Activated CD4-positive, alpha-beta T cell treated with anti-CD3 and anti-CD28 coated beads for 36 hours (primary cell): ENCODE measurements around the gene VWDE. TPM values are rescaled to one million over a fixed set of nuclear protein-coding genes. Genes with fewer than 3 reads are reported as not detected.
"Not testable (repeated sequence)": the region's sequence is repeated elsewhere in the genome, so short reads cannot be mapped to it uniquely, and the experiment has no call there.

Source experiments
- ATAC-seq: fragments of 200-7000 bp; cut with Tn5 transposase; one replicate; pipeline ENCODE4 v1.10.0; 2021; ENCODE audit warnings: mild to moderate bottlenecking, moderate library complexity
- CTCF ChIA-PET: fragments of 350-600 bp; sonication (Branson Sonifier 250); formaldehyde crosslinking; loops from one replicate; lab custom pipeline; 2021; ENCODE audit warnings: antibody characterized with exemption; lab: Charles Lee
- POLR2A ChIA-PET: fragments of 350-600 bp; sonication (Branson Sonifier 250); formaldehyde crosslinking; loops from one replicate; lab custom pipeline; 2021; ENCODE audit warnings: antibody characterized with exemption, inconsistent platforms; lab: Charles Lee
- DNase-seq: peaks from one replicate; pipeline ENCODE4 v3.0.0-alpha.2; 2020
- H3K27ac Mint-ChIP-seq: one replicate; pipeline ENCODE4 v1.8.0; 2021; ENCODE audit warnings: mixed read lengths
- H3K27me3 Mint-ChIP-seq: one replicate; pipeline ENCODE4 v1.8.0; 2021; ENCODE audit warnings: mixed read lengths
- H3K36me3 Mint-ChIP-seq: one replicate; pipeline ENCODE4 v1.8.0; 2021; ENCODE audit warnings: low read depth, mixed read lengths
- H3K4me1 Mint-ChIP-seq: one replicate; pipeline ENCODE4 v1.8.0; 2021; ENCODE audit warnings: mixed read lengths
- H3K4me3 Mint-ChIP-seq: one replicate; pipeline ENCODE4 v1.8.0; 2021; ENCODE audit warnings: mild to moderate bottlenecking, moderate library complexity, mixed read lengths
- H3K9me3 Mint-ChIP-seq: one replicate; pipeline ENCODE4 v1.8.0; 2021; ENCODE audit warnings: low read depth, mixed read lengths
- intact Hi-C, 2 experiments: fragments of 100-400 bp; cut with DNase I in 1 of 2; cut with micrococcal nuclease in 1 of 2; formaldehyde crosslinking; loops; one replicate each; pipeline versions ENCODE4 v1.14.2 to v1.15.1; 2022 to 2024; cut with DNase I, micrococcal nuclease
- total RNA-seq, 2 experiments: library from RNA; stranded (reverse); gene quantifications; one replicate each; pipeline ENCODE4 v1.2.3, GENCODE V29; 2021

Gene VWDE
- total RNA-seq, 2 experiments from 2014 or later, result 2.2 to 2.3 TPM

GRCh38 chr7:12423997-12424745 is 20.5 kb upstream of the VWDE start:
- Mint-ChIP-seq H3K27ac (no peak overlapping the region), H3K27me3 (peaks cover 17% of the 10 kb centered on the region), H3K36me3 (no peaks in the 10 kb centered on the region), H3K9me3 (no peaks in the 10 kb centered on the region), H3K4me3 (no peak overlapping the region), H3K4me1 (no peaks in the 10 kb centered on the region)
- intact Hi-C loops, result no loop called here
- ATAC-seq (no peak), DNase-seq (no peak)
- ChIA-PET POLR2A (no interaction called here), CTCF (no interaction called here)

GRCh38 chr7:12423355-12423996 is 19.8 kb upstream of the VWDE start:
- CTCF ChIA-PET, result no interaction called here
- ATAC-seq, result no peak
- Mint-ChIP-seq H3K4me1 (no peaks in the 10 kb centered on the region), H3K36me3 (no peaks in the 10 kb centered on the region), H3K27me3 (peaks cover 10% of the 10 kb centered on the region), H3K4me3 (no peak overlapping the region), H3K27ac (no peak overlapping the region), H3K9me3 (no peaks in the 10 kb centered on the region)
- DNase-seq, result no peak
- intact Hi-C loops, result no loop called here
- POLR2A ChIA-PET, result no interaction called here

GRCh38 chr7:12422554-12423320 is 19.1 kb upstream of the VWDE start:
- intact Hi-C loops, result no loop called here
- H3K9me3 Mint-ChIP-seq, result no peaks in the 10 kb centered on the region
- ChIA-PET CTCF (interaction anchor here (1.3 kb wide), 1 partner anchor 67 kb away, joined by 4 read pairs; no protein-coding TSS in a partner anchor), POLR2A (no interaction called here)
- H3K27me3 Mint-ChIP-seq, result peaks cover 5% of the 10 kb centered on the region
- no peak overlapping the region for H3K27ac Mint-ChIP-seq
- H3K4me3 Mint-ChIP-seq, result no peak overlapping the region
- no peaks in the 10 kb centered on the region for H3K4me1 Mint-ChIP-seq
- ATAC-seq, result no peak
- no peak for DNase-seq
- H3K36me3 Mint-ChIP-seq, result no peaks in the 10 kb centered on the region

DNA sequence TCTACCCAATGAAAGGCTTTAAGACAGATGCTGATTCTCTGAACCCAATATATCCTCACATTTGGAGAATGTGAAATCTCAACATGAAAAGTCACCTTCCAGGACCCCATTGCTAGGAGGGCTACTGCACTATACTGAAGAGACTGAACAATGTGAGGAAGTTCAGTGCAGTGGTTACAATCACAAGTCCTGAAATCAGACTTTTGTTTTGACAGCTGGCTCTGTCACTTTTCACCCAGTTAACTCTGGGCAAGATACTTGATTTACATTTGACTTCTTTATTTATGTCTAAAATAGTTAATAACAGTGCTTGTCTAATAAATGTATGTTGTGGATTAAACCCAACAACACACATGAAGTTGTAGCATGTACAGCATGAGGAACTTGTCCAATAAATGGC is 14.8 kb upstream of the VWDE start:
- CTCF ChIA-PET, result no interaction called here
- no peak for ATAC-seq
- POLR2A ChIA-PET, result no interaction called here
- DNase-seq, result no peak
- H3K36me3 Mint-ChIP-seq, result no peaks in the 10 kb centered on the region
- intact Hi-C loops, result no loop called here
- H3K27me3 Mint-ChIP-seq, result no peaks in the 10 kb centered on the region
- no peak overlapping the region for H3K4me3 Mint-ChIP-seq
- no peak overlapping the region for H3K27ac Mint-ChIP-seq
- H3K4me1 Mint-ChIP-seq, result no peaks in the 10 kb centered on the region
- no peaks in the 10 kb centered on the region for H3K9me3 Mint-ChIP-seq

DNA sequence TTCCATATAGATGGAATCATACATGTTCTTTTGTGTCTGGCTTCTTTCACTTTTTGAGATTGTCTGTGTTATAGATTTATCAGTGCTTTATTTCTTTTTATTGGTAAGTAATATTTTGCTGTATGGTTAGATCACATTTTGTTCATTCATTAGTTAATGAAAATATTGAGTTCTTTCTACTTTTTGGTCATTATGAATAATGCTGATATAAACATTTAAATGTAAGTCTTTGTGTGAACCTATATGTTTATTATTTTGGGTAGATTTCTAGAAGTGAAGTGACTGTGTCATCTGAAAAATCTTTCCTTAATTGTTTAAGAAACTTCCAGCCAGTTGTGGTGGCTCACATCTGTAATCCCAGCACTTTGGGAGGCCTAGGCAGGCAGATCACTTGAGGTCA is 11.4 kb upstream of the VWDE start:
- no peaks in the 10 kb centered on the region for H3K4me1 Mint-ChIP-seq
- ATAC-seq (no peak), DNase-seq (no peak)
- no peaks in the 10 kb centered on the region for H3K9me3 Mint-ChIP-seq
- CTCF ChIA-PET, result interaction anchor here (0.7 kb wide), 1 partner anchor 36 kb away, joined by 3 read pairs; no protein-coding TSS in a partner anchor
- no peaks in the 10 kb centered on the region for H3K27me3 Mint-ChIP-seq
- intact Hi-C loops, result no loop called here
- H3K36me3 Mint-ChIP-seq, result no peaks in the 10 kb centered on the region
- H3K27ac Mint-ChIP-seq, result no peak overlapping the region
- POLR2A ChIA-PET, result no interaction called here
- H3K4me3 Mint-ChIP-seq, result no peak overlapping the region

DNA sequence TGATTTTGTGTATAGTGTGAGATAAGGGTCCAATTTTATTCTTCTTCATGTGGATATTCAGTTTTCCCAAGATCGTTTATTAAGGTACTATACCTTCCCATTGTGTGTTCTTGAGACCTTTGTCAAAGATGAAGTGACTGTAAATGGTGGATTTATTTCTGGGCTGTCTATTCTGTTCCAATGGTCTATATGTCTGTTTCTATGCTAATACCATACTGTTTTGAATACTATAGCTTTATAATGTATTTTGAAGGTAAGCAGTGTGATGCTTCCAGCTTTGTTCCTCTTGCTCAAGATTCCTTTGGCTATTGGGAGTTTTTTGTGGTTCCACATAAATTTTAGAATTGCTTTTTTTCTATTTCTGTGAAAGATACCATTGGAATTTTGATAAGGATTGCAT is 8.7 kb upstream of the VWDE start:
- Mint-ChIP-seq H3K27ac (no peak overlapping the region), H3K27me3 (no peaks in the 10 kb centered on the region), H3K36me3 (no peaks in the 10 kb centered on the region), H3K9me3 (peaks cover 1% of the 10 kb centered on the region), H3K4me1 (no peaks in the 10 kb centered on the region), H3K4me3 (no peak overlapping the region)
- DNase-seq (no peak), ATAC-seq (no peak)
- CTCF ChIA-PET, result no interaction called here
- POLR2A ChIA-PET, result no interaction called here
- intact Hi-C loops, result no loop called here

DNA sequence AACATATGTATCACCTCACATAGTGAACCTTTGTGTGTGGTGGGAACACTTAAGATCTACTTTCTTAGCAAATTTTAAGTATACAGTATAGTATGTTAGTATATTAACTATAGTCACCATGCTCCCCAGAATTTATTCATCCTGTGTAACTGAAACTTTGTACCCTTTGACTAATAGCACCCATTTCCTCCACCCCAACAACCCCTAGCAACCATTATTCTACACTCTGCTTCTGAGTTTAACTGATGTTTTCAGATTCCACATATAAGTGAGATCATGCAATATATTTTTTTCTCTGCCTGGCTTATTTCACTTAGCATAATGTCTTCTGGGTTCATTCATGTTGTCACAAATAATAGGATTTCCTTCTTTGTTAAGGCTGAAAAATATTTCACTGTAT is 6.9 kb upstream of the VWDE start:
- H3K36me3 Mint-ChIP-seq, result no peaks in the 10 kb centered on the region
- H3K27me3 Mint-ChIP-seq, result no peaks in the 10 kb centered on the region
- no peak overlapping the region for H3K27ac Mint-ChIP-seq
- intact Hi-C loops, result no loop called here
- H3K4me3 Mint-ChIP-seq, result no peak overlapping the region
- peaks cover 2% of the 10 kb centered on the region for H3K9me3 Mint-ChIP-seq
- CTCF ChIA-PET, result no interaction called here
- ATAC-seq (no peak), DNase-seq (no peak)
- no peaks in the 10 kb centered on the region for H3K4me1 Mint-ChIP-seq
- POLR2A ChIA-PET, result no interaction called here

- CTCF ChIA-PET, result interaction anchor here (1.0 to 1.9 kb wide), 2 partner anchors 9 to 81 kb away, joined by 3 to 6 read pairs; no protein-coding TSS in a partner anchor
- H3K27ac Mint-ChIP-seq, result no peak overlapping the region
- ATAC-seq, result no peak
These were observed 5.5 kb upstream of the VWDE start for GRCh38 chr7:12409097-12409711.

GRCh38 chr7:12407652-12408051 is 4.0 kb upstream of the VWDE start:
- intact Hi-C loops, POLR2A ChIA-PET, H3K4me3 Mint-ChIP-seq, H3K4me1 Mint-ChIP-seq, ATAC-seq, H3K27me3 Mint-ChIP-seq, H3K36me3 Mint-ChIP-seq, DNase-seq, H3K9me3 Mint-ChIP-seq, H3K27ac Mint-ChIP-seq: not testable (repeated sequence)
- CTCF ChIA-PET, result interaction anchor here (1.9 kb wide), 1 partner anchor 7 kb away, joined by 6 read pairs; no protein-coding TSS in a partner anchor

More at GRCh38 chr7:12409097-12409711, 5.5 kb upstream of the VWDE start:
- Mint-ChIP-seq H3K36me3 (no peaks in the 10 kb centered on the region), H3K27me3 (no peaks in the 10 kb centered on the region), H3K4me3 (no peak overlapping the region), H3K9me3 (peaks cover 2% of the 10 kb centered on the region), H3K4me1 (peaks cover 5% of the 10 kb centered on the region)
- intact Hi-C loops, result no loop called here
- POLR2A ChIA-PET, result no interaction called here
- DNase-seq, result no peak

DNA sequence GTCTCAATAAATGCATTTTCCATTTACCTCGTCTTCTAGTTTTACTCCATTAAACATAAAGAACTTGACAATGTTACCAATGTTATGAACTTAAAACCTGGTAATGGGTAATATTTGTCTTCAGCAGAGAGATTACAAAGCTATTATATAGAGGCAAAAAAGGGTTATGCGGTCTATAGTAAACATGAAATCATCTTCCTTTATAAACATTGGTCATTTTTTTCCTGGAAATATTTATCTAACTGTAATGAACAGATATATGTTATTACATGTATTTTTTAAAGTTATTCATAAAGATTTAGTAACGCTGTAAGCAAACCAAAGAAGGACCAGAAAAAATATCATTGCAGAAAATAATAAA is 1.3 kb downstream of the VWDE start:
- Mint-ChIP-seq H3K9me3 (peaks cover 12% of the 10 kb centered on the region), H3K4me1 (peaks cover 8% of the 10 kb centered on the region), H3K4me3 (no peak overlapping the region), H3K36me3 (peaks cover 6% of the 10 kb centered on the region), H3K27ac (no peak overlapping the region), H3K27me3 (peaks cover 17% of the 10 kb centered on the region)
- ChIA-PET CTCF (interaction anchor here (1.0 to 1.5 kb wide), 3 partner anchors 31 to 56 kb away, joined by 3 to 4 read pairs (median 3); no protein-coding TSS in a partner anchor), POLR2A (no interaction called here)
- ATAC-seq, result no peak
- DNase-seq, result no peak
- intact Hi-C loops, result no loop called here
